ENCODE data around the gene ARHGAP4.
A peak's percentile ranks its signal among the peaks of the same experiment; 100 is the strongest.

Gene ARHGAP4

DNA sequence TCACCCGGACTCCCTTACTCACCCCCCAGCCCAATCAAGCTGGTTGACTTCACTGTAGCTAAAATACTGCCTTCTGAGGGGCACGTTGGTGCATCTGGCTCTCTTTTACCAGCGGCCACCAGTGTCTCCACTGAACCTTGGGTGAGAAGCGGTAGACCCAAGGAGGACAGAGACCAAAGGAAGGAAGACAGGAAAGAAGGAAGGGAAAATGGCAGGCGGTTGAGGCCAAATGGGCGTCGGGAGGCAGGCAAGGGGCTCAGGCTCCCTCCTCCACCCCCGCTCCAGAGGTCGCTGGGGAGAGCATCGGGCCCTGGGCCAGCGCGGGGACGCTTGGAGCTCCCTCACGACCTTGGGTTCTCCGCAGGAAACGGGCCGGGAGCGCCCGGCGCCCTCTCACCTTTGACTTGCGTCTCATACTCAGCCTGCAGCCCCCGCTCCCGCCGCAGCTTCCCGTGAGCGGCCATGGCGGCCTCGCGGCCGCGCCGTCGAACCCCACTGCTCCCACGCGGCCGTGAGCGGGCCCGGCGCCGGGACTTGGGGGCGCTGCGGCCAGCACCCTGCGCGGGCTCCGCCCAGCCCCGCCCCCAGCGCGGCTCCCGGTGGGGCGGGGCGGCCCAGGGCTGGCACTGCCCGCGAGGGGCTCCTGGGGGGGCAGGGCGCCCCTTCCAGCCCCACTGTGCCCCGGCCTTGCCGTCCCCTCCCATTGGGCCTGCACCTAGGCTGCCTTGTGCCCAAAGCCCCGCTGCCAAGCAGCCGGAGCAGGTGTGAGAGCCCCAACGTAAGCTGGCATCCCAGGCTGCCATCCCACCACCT is at the start of gene ARHGAP4:
Gene ARHGAP4, minus strand, starts transcription at position 526 of the 813 bp plus-strand sequence. Its CDS starts 62 bp downstream, at position 464.
- Histone ChIP-seq H3K9ac (ENCODE audit: low read depth, low read length) (peak within 1 kb of the TSS; percentile 63), H3K36me3 (ENCODE audit: insufficient read depth, low read length) (no peaks in the 10 kb centered on the region), H3K9me3 (ENCODE audit: control insufficient read depth, insufficient read depth, low read length) (no peaks in the 10 kb centered on the region), H3K4me1 (ENCODE audit: insufficient read depth, low read length) (peaks cover 14% of the 10 kb centered on the region)

GRCh38 chrX:153974726-153975286 is 48.7 kb upstream of the ARHGAP4 start:
- Histone ChIP-seq H3K4me1 (ENCODE audit: insufficient read depth, low read length) (no peaks in the 10 kb centered on the region), H3K9ac (ENCODE audit: low read depth, low read length) (no peak overlapping the region), H3K36me3 (ENCODE audit: insufficient read depth, low read length) (no peaks in the 10 kb centered on the region), H3K9me3 (ENCODE audit: control insufficient read depth, insufficient read depth, low read length) (no peaks in the 10 kb centered on the region)

DNA sequence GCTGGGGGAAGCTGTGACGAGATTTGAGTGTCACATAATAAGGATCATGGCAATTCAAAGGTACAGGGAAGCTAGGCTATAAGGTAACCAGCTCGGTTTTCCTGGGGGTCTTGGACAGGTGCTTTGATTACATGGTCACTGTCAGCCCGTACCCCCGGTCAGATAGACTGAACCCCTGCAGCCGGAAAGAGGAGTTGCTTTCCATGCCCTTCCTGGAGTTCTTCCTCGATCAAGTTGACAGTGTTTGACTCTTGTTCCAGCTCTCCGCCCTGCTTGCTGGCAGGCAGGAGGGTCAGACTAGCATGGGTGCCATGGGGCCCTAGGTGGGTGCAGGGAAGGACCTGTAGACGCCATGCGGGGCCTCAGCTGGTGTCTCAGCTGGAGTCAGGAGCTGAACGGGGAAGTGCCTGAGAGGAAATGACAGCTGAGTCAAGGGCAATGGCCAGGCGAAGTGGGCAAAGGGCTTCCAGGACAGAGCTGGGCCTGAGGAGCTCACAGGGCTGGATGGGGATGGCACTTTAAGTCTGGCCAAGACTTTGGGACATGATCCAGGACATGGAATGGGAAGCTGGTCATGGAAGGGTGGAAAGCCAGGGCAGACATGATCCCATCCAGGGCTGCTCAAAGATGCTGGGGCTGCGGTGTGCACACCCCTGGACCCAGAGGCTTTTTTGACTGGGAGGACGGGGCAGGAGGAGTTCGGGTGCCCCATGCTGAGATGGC is 48.1 kb upstream of the ARHGAP4 start:
- Histone ChIP-seq H3K9ac (ENCODE audit: low read depth, low read length) (no peak overlapping the region), H3K9me3 (ENCODE audit: control insufficient read depth, insufficient read depth, low read length) (no peaks in the 10 kb centered on the region), H3K36me3 (ENCODE audit: insufficient read depth, low read length) (no peaks in the 10 kb centered on the region), H3K4me1 (ENCODE audit: insufficient read depth, low read length) (no peaks in the 10 kb centered on the region; the same call in 1 of the 2 replicates)

- Histone ChIP-seq H3K36me3 (ENCODE audit: insufficient read depth, low read length) (no peaks in the 10 kb centered on the region), H3K9me3 (ENCODE audit: control insufficient read depth, insufficient read depth, low read length) (no peaks in the 10 kb centered on the region), H3K4me1 (ENCODE audit: insufficient read depth, low read length) (peaks cover 1% of the 10 kb centered on the region; the same call in 1 of the 2 replicates), H3K9ac (ENCODE audit: low read depth, low read length) (peak overlapping the region; percentile 77)
Measured at GRCh38 chrX:153973127-153974002, 47.3 kb upstream of the ARHGAP4 start.

DNA sequence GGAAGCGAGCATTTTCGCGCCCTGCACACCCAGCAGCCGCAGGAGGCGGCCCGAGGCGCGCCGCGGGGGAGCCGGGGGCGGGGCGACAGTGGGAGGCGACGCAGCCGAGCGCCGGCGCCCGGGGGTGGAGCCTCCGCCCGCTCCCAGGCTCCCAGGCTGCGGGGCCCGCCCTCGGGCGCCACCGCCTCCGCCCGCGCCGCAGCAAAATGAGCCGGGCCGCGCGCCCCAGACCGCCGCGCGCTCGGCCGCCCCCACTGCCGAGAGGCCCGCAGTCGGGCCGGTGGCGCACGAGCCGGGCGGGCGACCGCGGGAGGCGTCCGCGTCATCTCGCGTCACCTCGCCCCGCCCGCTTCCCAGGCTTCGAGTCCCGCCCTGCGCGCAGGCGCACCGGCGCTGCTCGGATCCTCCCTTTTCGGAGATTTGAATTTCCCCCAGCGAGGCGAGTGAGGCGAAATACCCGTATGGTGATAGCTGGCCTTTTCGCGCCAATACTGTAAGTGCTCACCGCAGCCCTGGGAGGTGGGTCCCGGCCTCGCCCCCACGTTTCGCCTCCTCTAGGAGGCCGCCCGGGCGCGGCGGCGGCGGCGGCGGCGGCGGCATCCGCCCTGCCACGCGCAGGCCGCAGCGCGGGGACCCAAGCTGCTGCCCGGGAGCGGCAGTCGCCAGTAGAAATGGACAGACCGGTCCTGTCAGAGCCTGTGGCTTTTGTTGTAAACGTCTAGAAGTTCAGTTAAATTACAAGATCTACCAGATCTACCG is 46.5 kb upstream of the ARHGAP4 start, which contains the start of gene TMEM187:
Gene TMEM187, plus strand, starts transcription at position 387 of the 759 bp plus-strand sequence. CDS start 9,309 bp downstream, outside the sequence.
- Histone ChIP-seq H3K36me3 (ENCODE audit: insufficient read depth, low read length) (no peaks in the 10 kb centered on the region; the same call in 1 of the 2 replicates), H3K9ac (ENCODE audit: low read depth, low read length) (peak within 1 kb of the TSS; percentile 77), H3K9me3 (ENCODE audit: control insufficient read depth, insufficient read depth, low read length) (no peaks in the 10 kb centered on the region), H3K4me1 (ENCODE audit: insufficient read depth, low read length) (peaks cover 9% of the 10 kb centered on the region; the same call in 1 of the 2 replicates)

DNA sequence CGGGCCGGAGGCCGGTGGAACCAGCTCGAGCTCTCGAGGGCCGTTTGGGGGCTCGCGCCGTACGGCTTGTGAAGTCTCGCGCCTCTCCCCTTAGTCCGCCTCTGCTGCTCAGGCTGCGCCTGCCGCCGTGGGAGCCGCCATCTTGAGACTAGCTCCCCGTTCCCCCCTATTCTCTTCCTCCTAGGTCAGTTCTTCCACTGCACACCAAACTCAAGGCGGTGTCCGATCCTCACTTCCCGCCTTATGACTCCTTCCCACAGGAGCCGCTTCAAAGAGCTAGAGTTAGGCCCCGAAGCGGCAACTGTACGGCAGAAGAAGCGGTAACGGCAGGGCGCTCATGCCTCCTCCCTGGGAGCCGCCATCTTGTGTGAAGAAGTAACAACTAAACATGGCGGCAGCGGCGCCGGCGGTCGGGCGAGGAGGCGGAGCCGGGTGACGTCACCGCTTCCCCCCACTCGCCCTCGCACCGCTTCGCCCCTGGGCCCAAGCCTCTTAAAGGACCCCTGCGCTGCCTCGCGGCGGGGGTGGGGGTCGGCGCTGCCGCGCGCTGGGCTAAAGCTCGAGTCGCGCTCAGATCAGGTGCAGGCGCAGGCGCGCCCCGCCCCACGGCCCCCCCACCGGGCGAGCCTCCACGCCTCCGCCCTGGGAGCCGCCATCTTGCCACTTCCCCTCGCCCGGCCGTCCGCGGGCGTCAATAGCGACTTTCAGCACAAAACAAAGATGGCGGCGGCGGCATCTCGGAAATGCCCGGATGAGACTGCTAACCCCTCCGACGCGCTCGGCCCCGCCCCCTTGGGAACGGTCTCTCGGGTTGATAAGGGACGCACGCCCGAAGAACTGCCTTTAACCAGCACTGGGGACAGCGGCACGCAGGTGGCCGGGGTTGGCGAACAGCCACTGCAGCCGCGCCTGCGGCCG is 45.6 kb upstream of the ARHGAP4 start, which contains the start of gene HCFC1:
Gene HCFC1, minus strand, starts transcription at position 369 of the 918 bp plus-strand sequence. CDS start 978 bp downstream, outside the sequence.
- Histone ChIP-seq H3K9ac (ENCODE audit: low read depth, low read length) (peak within 1 kb of the TSS; percentile 77), H3K4me1 (ENCODE audit: insufficient read depth, low read length) (peaks cover 18% of the 10 kb centered on the region; the same call in 1 of the 2 replicates), H3K9me3 (ENCODE audit: control insufficient read depth, insufficient read depth, low read length) (no peaks in the 10 kb centered on the region; the same call in 1 of the 2 replicates), H3K36me3 (ENCODE audit: insufficient read depth, low read length) (no peaks in the 10 kb centered on the region; the same call in 1 of the 2 replicates)

DNA sequence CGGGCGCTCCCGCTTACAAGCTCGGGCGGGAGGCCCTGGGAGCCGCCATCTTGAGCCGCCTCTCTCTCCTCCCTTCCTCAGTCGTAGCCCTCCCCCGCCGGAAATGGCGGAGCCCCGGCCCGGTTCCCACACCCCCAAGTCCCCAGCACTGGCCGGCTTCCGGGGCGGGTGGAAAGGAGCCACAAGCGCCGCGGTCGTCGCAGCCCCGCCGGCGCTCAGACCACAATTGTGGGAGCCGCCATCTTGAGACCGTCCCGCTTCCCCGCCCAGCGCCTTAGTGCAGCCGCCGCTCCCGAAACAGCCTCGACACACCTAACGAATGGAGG is 45.0 kb upstream of the ARHGAP4 start:
- Histone ChIP-seq H3K9me3 (ENCODE audit: control insufficient read depth, insufficient read depth, low read length) (no peaks in the 10 kb centered on the region; the same call in 1 of the 2 replicates), H3K9ac (ENCODE audit: low read depth, low read length) (peak overlapping the region; percentile 77), H3K36me3 (ENCODE audit: insufficient read depth, low read length) (no peaks in the 10 kb centered on the region; the same call in 1 of the 2 replicates), H3K4me1 (ENCODE audit: insufficient read depth, low read length) (peaks cover 22% of the 10 kb centered on the region; the same call in 1 of the 2 replicates)

- H3K9me3 ChIP-seq (ENCODE audit: control insufficient read depth, insufficient read depth, low read length), result no peaks in the 10 kb centered on the region; the same call in 1 of the 2 replicates
- H3K4me1 ChIP-seq (ENCODE audit: insufficient read depth, low read length), result peaks cover 22% of the 10 kb centered on the region; the same call in 1 of the 2 replicates
- no peaks in the 10 kb centered on the region; the same call in 1 of the 2 replicates for H3K36me3 ChIP-seq (ENCODE audit: insufficient read depth, low read length)
- H3K9ac ChIP-seq (ENCODE audit: low read depth, low read length), result peak overlapping the region; percentile 77
Measured at GRCh38 chrX:153970357-153971123, 44.5 kb upstream of the ARHGAP4 start.

- H3K9me3 ChIP-seq (ENCODE audit: control insufficient read depth, insufficient read depth, low read length), result no peaks in the 10 kb centered on the region; the same call in 1 of the 2 replicates
- H3K4me1 ChIP-seq (ENCODE audit: insufficient read depth, low read length), result peaks cover 22% of the 10 kb centered on the region; the same call in 1 of the 2 replicates
- H3K36me3 ChIP-seq (ENCODE audit: insufficient read depth, low read length), result no peaks in the 10 kb centered on the region; the same call in 1 of the 2 replicates
- H3K9ac ChIP-seq (ENCODE audit: low read depth, low read length), result peak overlapping the region; percentile 66; the same call in 1 of the 2 replicates
Measured at GRCh38 chrX:153969904-153970356, 43.9 kb upstream of the ARHGAP4 start.

DNA sequence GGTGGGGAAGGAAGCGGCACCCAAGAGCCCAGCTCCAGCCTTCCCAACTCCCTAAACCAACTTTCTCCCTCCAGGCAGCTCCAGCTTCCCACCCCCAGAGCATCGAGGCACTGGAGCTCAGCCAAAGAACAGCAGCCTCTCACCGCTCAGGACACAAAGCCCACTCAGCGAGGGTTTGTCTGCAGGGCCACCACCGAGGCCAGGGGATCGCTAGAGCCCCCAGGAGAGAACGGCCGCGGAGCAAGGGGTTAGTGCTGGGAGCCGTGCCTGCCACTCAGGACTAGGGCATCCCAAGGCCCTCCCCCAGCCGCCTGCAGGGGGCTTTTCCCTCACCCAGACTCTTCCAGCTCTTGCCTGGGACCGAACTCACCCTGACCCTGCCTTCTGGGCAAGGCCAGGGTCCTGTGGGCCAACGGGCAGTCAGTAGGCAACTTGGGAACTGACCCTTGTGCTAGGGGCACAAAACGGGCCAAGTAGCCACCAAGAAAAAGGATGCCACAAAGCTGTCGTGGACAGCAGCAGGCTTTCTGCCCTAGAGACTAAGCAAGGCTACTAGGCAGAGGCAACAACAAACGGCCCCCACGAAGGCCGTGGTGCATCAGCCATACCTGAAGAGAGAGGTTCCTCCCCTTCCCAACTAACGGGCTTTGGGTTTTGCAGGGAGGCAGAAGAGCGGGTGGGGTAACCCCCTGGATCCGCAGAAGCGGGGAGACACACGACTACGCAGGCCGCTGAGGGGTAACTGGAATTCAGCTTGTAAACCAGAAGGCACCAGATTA is 43.2 kb upstream of the ARHGAP4 start:
- peak overlapping the region; percentile 66; the same call in 1 of the 2 replicates for H3K9ac ChIP-seq (ENCODE audit: low read depth, low read length)
- no peaks in the 10 kb centered on the region; the same call in 1 of the 2 replicates for H3K9me3 ChIP-seq (ENCODE audit: control insufficient read depth, insufficient read depth, low read length)
- H3K4me1 ChIP-seq (ENCODE audit: insufficient read depth, low read length), result peaks cover 22% of the 10 kb centered on the region; the same call in 1 of the 2 replicates
- no peaks in the 10 kb centered on the region; the same call in 1 of the 2 replicates for H3K36me3 ChIP-seq (ENCODE audit: insufficient read depth, low read length)

- H3K4me1 ChIP-seq (ENCODE audit: insufficient read depth, low read length), result peaks cover 22% of the 10 kb centered on the region; the same call in 1 of the 2 replicates
- no peaks in the 10 kb centered on the region; the same call in 1 of the 2 replicates for H3K36me3 ChIP-seq (ENCODE audit: insufficient read depth, low read length)
- H3K9ac ChIP-seq (ENCODE audit: low read depth, low read length), result peak overlapping the region; percentile 66; the same call in 1 of the 2 replicates
- H3K9me3 ChIP-seq (ENCODE audit: control insufficient read depth, insufficient read depth, low read length), result no peaks in the 10 kb centered on the region; the same call in 1 of the 2 replicates
Measured at GRCh38 chrX:153968754-153969124, 42.7 kb upstream of the ARHGAP4 start.

Measured in ES-I3 (cell line).